ENCODE data around the gene FAM83D. TPM values are rescaled to one million over a fixed set of nuclear protein-coding genes. Genes with fewer than 3 reads are reported as not detected.

FAM83D gene
- total and polyA plus RNA-seq, 2 of the 8 experiments (the other 6 are each of a cell fraction or from before 2014, with no cell fraction given), result 60.9 to 62.6 TPM

DNA sequence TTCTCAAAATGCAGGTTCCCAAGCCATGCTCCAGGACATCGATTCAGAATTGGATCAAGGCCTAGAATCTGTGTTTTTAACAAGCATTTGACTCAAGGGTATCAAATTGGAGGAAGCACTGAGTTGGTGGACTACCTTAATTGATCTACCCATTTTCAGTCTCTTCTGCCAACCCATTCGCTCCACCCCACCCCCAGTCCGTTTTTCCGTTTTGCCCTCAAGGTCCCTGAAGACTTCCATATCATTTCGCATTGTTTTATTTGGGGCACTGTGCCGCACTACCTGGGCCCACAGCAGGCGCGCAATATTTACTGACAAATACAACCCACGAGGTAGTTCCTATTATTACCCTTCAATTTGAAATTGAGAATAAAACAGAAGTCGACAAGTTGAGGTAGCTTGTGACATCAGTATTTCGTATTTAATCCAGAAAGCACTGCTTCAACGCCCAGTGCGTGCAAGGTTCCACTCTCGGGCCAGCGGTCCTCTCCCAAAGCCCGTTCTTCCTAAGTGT lies 35.4 kb downstream of the FAM83D start (continued):
- TF ChIP-seq RFX5 (IDR thresholded peaks at IDR 0.05; ENCODE audit: borderline replicate concordance, low read depth, low read length), result 0 out of 2 replicates have a peak, but pooled peaks have one; percentile 17
- 0 out of 2 replicates have a peak, but pooled peaks have one; percentile 0 for TF ChIP-seq CHD2 (IDR thresholded peaks at IDR 0.05; ENCODE audit: low read length)
- TF ChIP-seq, protein P1, sequence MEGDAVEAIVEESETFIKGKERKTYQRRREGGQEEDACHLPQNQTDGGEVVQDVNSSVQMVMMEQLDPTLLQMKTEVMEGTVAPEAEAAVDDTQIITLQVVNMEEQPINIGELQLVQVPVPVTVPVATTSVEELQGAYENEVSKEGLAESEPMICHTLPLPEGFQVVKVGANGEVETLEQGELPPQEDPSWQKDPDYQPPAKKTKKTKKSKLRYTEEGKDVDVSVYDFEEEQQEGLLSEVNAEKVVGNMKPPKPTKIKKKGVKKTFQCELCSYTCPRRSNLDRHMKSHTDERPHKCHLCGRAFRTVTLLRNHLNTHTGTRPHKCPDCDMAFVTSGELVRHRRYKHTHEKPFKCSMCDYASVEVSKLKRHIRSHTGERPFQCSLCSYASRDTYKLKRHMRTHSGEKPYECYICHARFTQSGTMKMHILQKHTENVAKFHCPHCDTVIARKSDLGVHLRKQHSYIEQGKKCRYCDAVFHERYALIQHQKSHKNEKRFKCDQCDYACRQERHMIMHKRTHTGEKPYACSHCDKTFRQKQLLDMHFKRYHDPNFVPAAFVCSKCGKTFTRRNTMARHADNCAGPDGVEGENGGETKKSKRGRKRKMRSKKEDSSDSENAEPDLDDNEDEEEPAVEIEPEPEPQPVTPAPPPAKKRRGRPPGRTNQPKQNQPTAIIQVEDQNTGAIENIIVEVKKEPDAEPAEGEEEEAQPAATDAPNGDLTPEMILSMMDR (IDR thresholded peaks at IDR 0.05; ENCODE audit: control extremely low read depth in 1 of 3, insufficient read depth in 1 of 3, low read depth in 1 of 3, low read length in 3 of 3), result no peak
- TF ChIP-seq SIRT6 (IDR thresholded peaks at IDR 0.05; ENCODE audit: low read length), result no peak
- no peak for TF ChIP-seq BCL11A (IDR thresholded peaks at IDR 0.05; ENCODE audit: low read depth in 2 of 2, low read length in 2 of 2)
- TF ChIP-seq ZNF274 (IDR thresholded peaks at IDR 0.05; ENCODE audit: borderline replicate concordance, extremely low read depth, low read length), result no peak
- no peak for TF ChIP-seq HDAC6 (IDR thresholded peaks at IDR 0.05; ENCODE audit: low read depth, low read length)
- TF ChIP-seq RXRA (IDR thresholded peaks at IDR 0.05; ENCODE audit: insufficient read depth, low read depth, low read length), result no peak
- no peak for TF ChIP-seq BACH1 (IDR thresholded peaks at IDR 0.05; ENCODE audit: low read length)
- TF ChIP-seq GTF2F1 (IDR thresholded peaks at IDR 0.05; ENCODE audit: borderline replicate concordance, low read depth, low read length), result no peak
- TF ChIP-seq CHD1 (IDR thresholded peaks at IDR 0.05; ENCODE audit: low read depth, low read length), result peak; percentile 63; the same call in 1 of the 2 replicates
- no peak for TF ChIP-seq CTBP2 (IDR thresholded peaks at IDR 0.05; ENCODE audit: borderline replicate concordance, insufficient read depth, insufficient read length, low read length)
